Muscle layer of duodenum (tissue), 2 donors: ENCODE results near the gene RBBP8NL.

Source experiments
- H3K27ac ChIP-seq: one replicate; pipeline ENCODE4 v1.7.0; 2013; ENCODE audit warnings: mild to moderate bottlenecking, low read length
- H3K27me3 ChIP-seq: one replicate; pipeline ENCODE4 v1.7.0; 2013; ENCODE audit warnings: low read depth, mild to moderate bottlenecking, control low read depth, low read length
- H3K36me3 ChIP-seq, 2 donors: one replicate each; pipeline ENCODE4 v1.7.0; 2013; ENCODE audit warnings: low read length in 2 of 2, control low read depth in 1 of 2, mild to moderate bottlenecking in 1 of 2; ENCODE audit not compliant: insufficient read depth in 2 of 2, control insufficient read depth in 1 of 2
- H3K4me1 ChIP-seq, 2 donors: one replicate each; pipeline ENCODE4 v1.7.0; 2013; ENCODE audit warnings: low read length in 2 of 2, mild to moderate bottlenecking in 2 of 2, control low read depth in 1 of 2, moderate library complexity in 1 of 2; ENCODE audit not compliant: insufficient read depth in 2 of 2, control insufficient read depth in 1 of 2
- H3K4me3 ChIP-seq, 2 donors: one replicate each; pipeline ENCODE4 v1.7.0; 2013; ENCODE audit warnings: low read length in 2 of 2, low read depth in 1 of 2, mild to moderate bottlenecking in 1 of 2
- H3K9me3 ChIP-seq, 2 donors: one replicate each; pipeline ENCODE4 v1.7.0; 2013; ENCODE audit warnings: low read length in 2 of 2, control low read depth in 1 of 2, mild to moderate bottlenecking in 1 of 2; ENCODE audit not compliant: control insufficient read depth in 1 of 2
- donor health status: healthy.

Gene RBBP8NL

GRCh38 chr20:62402456-62403150 lies 24.7 kb downstream of the RBBP8NL start:
- Histone ChIP-seq H3K9me3 (no peaks in the 10 kb centered on the region), H3K4me1 (peaks cover 0 to 22% of the 10 kb centered on the region in 2 donors), H3K4me3 (no peak overlapping the region), H3K27me3 (no peaks in the 10 kb centered on the region), H3K36me3 (peaks cover 0 to 8% of the 10 kb centered on the region in 2 donors), H3K27ac (no peak overlapping the region)

GRCh38 chr20:62401331-62401779 lies 26.0 kb downstream of the RBBP8NL start:
- H3K4me1 ChIP-seq = peaks cover 0 to 15% of the 10 kb centered on the region in 2 donors
- H3K9me3 ChIP-seq = no peaks in the 10 kb centered on the region
- H3K27ac ChIP-seq = no peak overlapping the region
- H3K27me3 ChIP-seq = no peaks in the 10 kb centered on the region
- peaks cover 0 to 10% of the 10 kb centered on the region in 2 donors for H3K36me3 ChIP-seq
- H3K4me3 ChIP-seq = no peak overlapping the region

GRCh38 chr20:62400541-62400940 lies 26.8 kb downstream of the RBBP8NL start:
- Histone ChIP-seq H3K4me1 (peaks cover 0 to 7% of the 10 kb centered on the region in 2 donors), H3K27me3 (no peaks in the 10 kb centered on the region), H3K9me3 (no peaks in the 10 kb centered on the region), H3K27ac (no peak overlapping the region), H3K36me3 (peaks cover 0 to 12% of the 10 kb centered on the region in 2 donors), H3K4me3 (no peak overlapping the region)

- Histone ChIP-seq H3K27ac (no peak overlapping the region), H3K4me1 (peaks cover 0 to 1% of the 10 kb centered on the region in 2 donors), H3K36me3 (peaks cover 0 to 15% of the 10 kb centered on the region in 2 donors), H3K4me3 (no peak overlapping the region), H3K27me3 (no peaks in the 10 kb centered on the region), H3K9me3 (no peaks in the 10 kb centered on the region)
These were observed 27.3 kb downstream of the RBBP8NL start for GRCh38 chr20:62400021-62400420.

- H3K9me3 ChIP-seq = no peaks in the 10 kb centered on the region
- no peak overlapping the region for H3K27ac ChIP-seq
- no peaks in the 10 kb centered on the region for H3K27me3 ChIP-seq
- H3K4me1 ChIP-seq = no peaks in the 10 kb centered on the region
- peaks cover 5 to 26% of the 10 kb centered on the region in 2 donors for H3K36me3 ChIP-seq
- no peak overlapping the region for H3K4me3 ChIP-seq
These were observed 29.1 kb downstream of the RBBP8NL start for GRCh38 chr20:62398120-62398821.

- no peak overlapping the region for H3K27ac ChIP-seq
These were observed 30.7 kb downstream of the RBBP8NL start for GRCh38 chr20:62396367-62397239.

GRCh38 chr20:62395311-62396242 lies 31.8 kb downstream of the RBBP8NL start:
- Histone ChIP-seq H3K27ac (no peak overlapping the region), H3K27me3 (no peaks in the 10 kb centered on the region), H3K9me3 (no peaks in the 10 kb centered on the region), H3K4me3 (no peak overlapping the region), H3K36me3 (peaks cover 9 to 40% of the 10 kb centered on the region in 2 donors), H3K4me1 (no peaks in the 10 kb centered on the region)

More at GRCh38 chr20:62396367-62397239, 30.7 kb downstream of the RBBP8NL start:
- Histone ChIP-seq H3K9me3 (no peaks in the 10 kb centered on the region), H3K4me1 (no peaks in the 10 kb centered on the region), H3K4me3 (no peak overlapping the region), H3K36me3 (peaks cover 9 to 30% of the 10 kb centered on the region in 2 donors), H3K27me3 (no peaks in the 10 kb centered on the region)

- H3K27me3 ChIP-seq = no peaks in the 10 kb centered on the region
- H3K4me1 ChIP-seq = no peaks in the 10 kb centered on the region
- H3K4me3 ChIP-seq = no peak overlapping the region
- peaks cover 17 to 42% of the 10 kb centered on the region in 2 donors for H3K36me3 ChIP-seq
- H3K27ac ChIP-seq = no peak overlapping the region
- H3K9me3 ChIP-seq = no peaks in the 10 kb centered on the region
These were observed 32.8 kb downstream of the RBBP8NL start for GRCh38 chr20:62394248-62395245.

GRCh38 chr20:62393830-62394229 lies 33.5 kb downstream of the RBBP8NL start:
- H3K36me3 ChIP-seq = peaks cover 24 to 46% of the 10 kb centered on the region in 2 donors
- no peak overlapping the region for H3K27ac ChIP-seq
- no peaks in the 10 kb centered on the region for H3K4me1 ChIP-seq
- H3K9me3 ChIP-seq = no peaks in the 10 kb centered on the region
- no peaks in the 10 kb centered on the region for H3K27me3 ChIP-seq
- no peak overlapping the region for H3K4me3 ChIP-seq

- H3K27me3 ChIP-seq = no peaks in the 10 kb centered on the region
- peaks cover 0 to 2% of the 10 kb centered on the region in 2 donors for H3K4me1 ChIP-seq
- H3K4me3 ChIP-seq = no peak overlapping the region
- H3K27ac ChIP-seq = no peak overlapping the region
- no peaks in the 10 kb centered on the region for H3K9me3 ChIP-seq
- peaks cover 29 to 47% of the 10 kb centered on the region in 2 donors for H3K36me3 ChIP-seq
These were observed 34.0 kb downstream of the RBBP8NL start for GRCh38 chr20:62393335-62393665.
